ENCODE measurements around the gene NAT9. TPM values are rescaled to one million over a fixed set of nuclear protein-coding genes. Genes with fewer than 3 reads are reported as not detected.
A peak's percentile ranks its signal among the peaks of the same experiment; 100 is the strongest.

NAT9 gene
- total and polyA plus RNA-seq, 2 experiments from 2014 or later: 37.3 to 37.5 TPM

GRCh38 chr17:74769856-74770497 lies 6.2 kb downstream of the NAT9 start:
- Mint-ChIP-seq H3K4me3 (no peak overlapping the region), H3K36me3 (ENCODE audit: low read depth) (peaks cover 55% of the 10 kb centered on the region), H3K27ac (no peak overlapping the region), H3K9me3 (no peaks in the 10 kb centered on the region), H3K4me1 (peaks cover 10% of the 10 kb centered on the region; the same call in 1 of the 3 replicates), H3K27me3 (ENCODE audit: insufficient read depth, low read depth, poor library complexity) (peaks cover 25% of the 10 kb centered on the region)
- Histone ChIP-seq H3K27ac (ENCODE audit: low read depth) (peak overlapping the region; percentile 26; the same call in 1 of the 2 replicates), H3K9me2 (ENCODE audit: insufficient read depth) (no peaks in the 10 kb centered on the region), H2AFZ (no peak overlapping the region), H3K4me2 (no peak overlapping the region), H3K36me3 (ENCODE audit: insufficient read depth) (peaks cover 8% of the 10 kb centered on the region), H3K4me1 (ENCODE audit: insufficient read depth) (no peaks in the 10 kb centered on the region), H3F3A (replicated peaks; ENCODE audit: low read depth) (0 out of 2 replicates have a peak, but pooled peaks cover 3% of the 10 kb centered on the region), H3K4me3 (no peak overlapping the region), H3K27me3 (ENCODE audit: insufficient read depth) (no peaks in the 10 kb centered on the region), H3K79me2 (replicated peaks; ENCODE audit: insufficient read depth) (peaks cover 7% of the 10 kb centered on the region), H4K20me1 (replicated peaks; ENCODE audit: insufficient read depth) (peaks cover 13% of the 10 kb centered on the region; the same call in 1 of the 2 replicates)
- no peak for TF ChIP-seq ETS1 (IDR thresholded peaks at IDR 0.05)
- no peak for TF ChIP-seq JUNB (IDR thresholded peaks at IDR 0.05; ENCODE audit: unreplicated experiment)
- no peak for TF ChIP-seq ZNF331 (CRISPR knock-in tag; IDR thresholded peaks at IDR 0.05; ENCODE audit: low read depth)
- ATAC-seq (no peak), DNase-seq (ENCODE audit: low spot score) (no peak)

GRCh38 chr17:74769266-74769855 lies 6.8 kb downstream of the NAT9 start:
- Mint-ChIP-seq H3K4me1 (peaks cover 10% of the 10 kb centered on the region; the same call in 1 of the 3 replicates), H3K36me3 (ENCODE audit: low read depth) (peaks cover 55% of the 10 kb centered on the region), H3K27me3 (ENCODE audit: insufficient read depth, low read depth, poor library complexity) (peaks cover 25% of the 10 kb centered on the region), H3K4me3 (no peak overlapping the region), H3K27ac (no peak overlapping the region), H3K9me3 (no peaks in the 10 kb centered on the region)
- no peak overlapping the region for H3K4me3 ChIP-seq
- H4K20me1 ChIP-seq (replicated peaks; ENCODE audit: insufficient read depth): peaks cover 15% of the 10 kb centered on the region; the same call in 1 of the 2 replicates
- no peak overlapping the region for H3K27ac ChIP-seq (ENCODE audit: low read depth)
- ATAC-seq: no peak
- H3K4me2 ChIP-seq: no peak overlapping the region
- H3K36me3 ChIP-seq (ENCODE audit: insufficient read depth): peaks cover 8% of the 10 kb centered on the region
- H3K79me2 ChIP-seq (replicated peaks; ENCODE audit: insufficient read depth): peaks cover 3% of the 10 kb centered on the region; the same call in 1 of the 2 replicates
- TF ChIP-seq POLR2AphosphoS5 (IDR thresholded peaks at IDR 0.05; ENCODE audit: low read depth) (peak; percentile 44; the same call in 1 of the 2 replicates), JUNB (IDR thresholded peaks at IDR 0.05; ENCODE audit: unreplicated experiment) (no peak)
- no peaks in the 10 kb centered on the region for H3K4me1 ChIP-seq (ENCODE audit: insufficient read depth)
- DNase-seq (ENCODE audit: low spot score): no peak
- 0 out of 2 replicates have a peak, but pooled peaks cover 3% of the 10 kb centered on the region for H3F3A ChIP-seq (replicated peaks; ENCODE audit: low read depth)
- H2AFZ ChIP-seq: no peak overlapping the region
- no peaks in the 10 kb centered on the region for H3K27me3 ChIP-seq (ENCODE audit: insufficient read depth)
- H3K9me2 ChIP-seq (ENCODE audit: insufficient read depth): no peaks in the 10 kb centered on the region

- Histone ChIP-seq H3K27ac (ENCODE audit: low read depth) (no peak overlapping the region), H3K9me2 (ENCODE audit: insufficient read depth) (no peaks in the 10 kb centered on the region), H3K4me2 (no peak overlapping the region), H3K4me3 (no peak overlapping the region), H3K27me3 (ENCODE audit: insufficient read depth) (no peaks in the 10 kb centered on the region), H3K36me3 (ENCODE audit: insufficient read depth) (peaks cover 8% of the 10 kb centered on the region), H3K4me1 (ENCODE audit: insufficient read depth) (no peaks in the 10 kb centered on the region), H4K20me1 (replicated peaks; ENCODE audit: insufficient read depth) (peaks cover 15% of the 10 kb centered on the region; the same call in 1 of the 2 replicates), H3K79me2 (replicated peaks; ENCODE audit: insufficient read depth) (no peaks in the 10 kb centered on the region), H2AFZ (no peak overlapping the region), H3F3A (replicated peaks; ENCODE audit: low read depth) (0 out of 2 replicates have a peak, but pooled peaks cover 3% of the 10 kb centered on the region)
- peak; percentile 32; the same call in 1 of the 2 replicates for TF ChIP-seq POLR2AphosphoS5 (IDR thresholded peaks at IDR 0.05; ENCODE audit: low read depth)
- TF ChIP-seq STAT1 (IDR thresholded peaks at IDR 0.05; ENCODE audit: unreplicated experiment): no peak
- Mint-ChIP-seq H3K4me1 (peaks cover 10% of the 10 kb centered on the region; the same call in 2 of the 3 replicates), H3K27ac (peak overlapping the region; percentile 58; the same call in 1 of the 2 replicates), H3K9me3 (no peaks in the 10 kb centered on the region), H3K27me3 (ENCODE audit: insufficient read depth, low read depth, poor library complexity) (peaks cover 22% of the 10 kb centered on the region), H3K36me3 (ENCODE audit: low read depth) (peaks cover 51% of the 10 kb centered on the region), H3K4me3 (no peak overlapping the region)
- no peak for ATAC-seq
- DNase-seq (ENCODE audit: low spot score): no peak
These were observed 7.4 kb downstream of the NAT9 start for GRCh38 chr17:74768763-74769114.
